ENCODE measurements around the gene WDR33. TPM values are rescaled to one million over a fixed set of nuclear protein-coding genes. Genes with fewer than 3 reads are reported as not detected.
A peak's percentile ranks its signal among the peaks of the same experiment; 100 is the strongest.

Gene WDR33
- total and polyA plus RNA-seq, 2 of the 13 experiments (the other 11 are each of a cell fraction or from before 2014, with no cell fraction given) = 54.9 to 78.2 TPM

DNA sequence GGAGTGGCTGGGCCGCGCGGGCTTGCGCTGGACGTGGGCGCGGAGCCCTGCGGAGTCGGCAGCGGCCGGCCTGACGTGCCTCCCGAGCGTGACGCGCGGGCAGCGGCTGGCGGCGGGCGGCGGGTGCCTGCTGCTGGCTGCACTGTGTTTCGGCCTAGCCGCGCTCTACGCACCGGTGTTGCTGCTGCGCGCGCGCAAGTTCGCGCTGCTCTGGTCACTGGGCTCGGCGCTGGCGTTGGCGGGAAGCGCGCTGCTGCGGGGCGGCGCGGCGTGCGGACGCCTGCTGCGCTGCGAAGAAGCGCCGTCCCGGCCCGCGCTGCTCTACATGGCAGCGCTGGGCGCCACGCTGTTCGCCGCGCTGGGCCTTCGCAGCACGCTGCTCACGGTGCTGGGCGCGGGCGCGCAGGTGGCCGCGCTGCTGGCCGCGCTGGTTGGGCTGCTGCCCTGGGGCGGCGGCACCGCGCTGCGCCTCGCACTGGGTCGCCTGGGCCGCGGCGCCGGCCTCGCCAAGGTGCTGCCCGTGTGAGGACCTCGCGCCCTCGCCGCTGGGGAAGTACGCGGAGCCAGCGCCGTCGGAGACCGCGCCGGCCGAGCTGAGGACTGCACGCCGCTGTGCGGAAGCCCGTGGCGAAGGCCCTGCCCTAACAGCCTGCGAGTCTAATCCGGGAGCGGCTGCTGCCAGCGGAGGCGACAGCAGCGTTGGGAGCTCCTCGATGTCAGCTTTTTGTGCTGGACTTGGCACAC is 109.1 kb downstream of the WDR33 start (continued):
- no peak; the same call in 1 of the 2 replicates for TF ChIP-seq ZFP82 (CRISPR knock-in tag; IDR thresholded peaks at IDR 0.05; ENCODE audit: borderline replicate concordance)
- no peak for TF ChIP-seq SCMH1 (CRISPR knock-in tag; IDR thresholded peaks at IDR 0.05; ENCODE audit: borderline replicate concordance)
- TF ChIP-seq, protein P1, sequence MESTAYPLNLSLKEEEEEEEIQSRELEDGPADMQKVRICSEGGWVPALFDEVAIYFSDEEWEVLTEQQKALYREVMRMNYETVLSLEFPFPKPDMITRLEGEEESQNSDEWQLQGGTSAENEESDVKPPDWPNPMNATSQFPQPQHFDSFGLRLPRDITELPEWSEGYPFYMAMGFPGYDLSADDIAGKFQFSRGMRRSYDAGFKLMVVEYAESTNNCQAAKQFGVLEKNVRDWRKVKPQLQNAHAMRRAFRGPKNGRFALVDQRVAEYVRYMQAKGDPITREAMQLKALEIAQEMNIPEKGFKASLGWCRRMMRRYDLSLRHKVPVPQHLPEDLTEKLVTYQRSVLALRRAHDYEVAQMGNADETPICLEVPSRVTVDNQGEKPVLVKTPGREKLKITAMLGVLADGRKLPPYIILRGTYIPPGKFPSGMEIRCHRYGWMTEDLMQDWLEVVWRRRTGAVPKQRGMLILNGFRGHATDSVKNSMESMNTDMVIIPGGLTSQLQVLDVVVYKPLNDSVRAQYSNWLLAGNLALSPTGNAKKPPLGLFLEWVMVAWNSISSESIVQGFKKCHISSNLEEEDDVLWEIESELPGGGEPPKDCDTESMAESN (CRISPR knock-in tag; conservative IDR thresholded peaks at IDR 0.05) = peak; percentile 82
- no peak for TF ChIP-seq SRSF9 (IDR thresholded peaks at IDR 0.05; ENCODE audit: borderline replicate concordance, insufficient read depth, low read depth, low read length, poor library complexity, severe bottlenecking)
- 0 out of 2 replicates have a peak, but pooled peaks have one; percentile 12 for TF ChIP-seq ZNF557 (CRISPR knock-in tag; IDR thresholded peaks at IDR 0.05)
- TF ChIP-seq ZNF768 (CRISPR knock-in tag; IDR thresholded peaks at IDR 0.05) = peak; percentile 45; the same call in 1 of the 2 replicates
- TF ChIP-seq, protein P2, sequence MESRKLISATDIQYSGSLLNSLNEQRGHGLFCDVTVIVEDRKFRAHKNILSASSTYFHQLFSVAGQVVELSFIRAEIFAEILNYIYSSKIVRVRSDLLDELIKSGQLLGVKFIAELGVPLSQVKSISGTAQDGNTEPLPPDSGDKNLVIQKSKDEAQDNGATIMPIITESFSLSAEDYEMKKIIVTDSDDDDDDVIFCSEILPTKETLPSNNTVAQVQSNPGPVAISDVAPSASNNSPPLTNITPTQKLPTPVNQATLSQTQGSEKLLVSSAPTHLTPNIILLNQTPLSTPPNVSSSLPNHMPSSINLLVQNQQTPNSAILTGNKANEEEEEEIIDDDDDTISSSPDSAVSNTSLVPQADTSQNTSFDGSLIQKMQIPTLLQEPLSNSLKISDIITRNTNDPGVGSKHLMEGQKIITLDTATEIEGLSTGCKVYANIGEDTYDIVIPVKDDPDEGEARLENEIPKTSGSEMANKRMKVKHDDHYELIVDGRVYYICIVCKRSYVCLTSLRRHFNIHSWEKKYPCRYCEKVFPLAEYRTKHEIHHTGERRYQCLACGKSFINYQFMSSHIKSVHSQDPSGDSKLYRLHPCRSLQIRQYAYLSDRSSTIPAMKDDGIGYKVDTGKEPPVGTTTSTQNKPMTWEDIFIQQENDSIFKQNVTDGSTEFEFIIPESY (CRISPR knock-in tag; IDR thresholded peaks at IDR 0.05) = peak; percentile 60
- TF ChIP-seq ZNF619 (CRISPR knock-in tag; IDR thresholded peaks at IDR 0.05) = 0 out of 2 replicates have a peak, but pooled peaks have one; percentile 86
- TF ChIP-seq KDM5B (CRISPR knock-in tag; IDR thresholded peaks at IDR 0.05; ENCODE audit: borderline replicate concordance) = peak; percentile 52; the same call in 1 of the 2 replicates
- TF ChIP-seq HHEX (CRISPR knock-in tag; IDR thresholded peaks at IDR 0.05) = no peak
- peak; percentile 85; the same call in 1 of the 2 replicates for TF ChIP-seq BRCA1 (CRISPR knock-in tag; IDR thresholded peaks at IDR 0.05)
- TF ChIP-seq FOXJ3 (CRISPR knock-in tag; IDR thresholded peaks at IDR 0.05; ENCODE audit: borderline replicate concordance) = no peak
- peak; percentile 86 for TF ChIP-seq SALL1 (CRISPR knock-in tag; IDR thresholded peaks at IDR 0.05)
- TF ChIP-seq ATF1 (CRISPR knock-in tag; IDR thresholded peaks at IDR 0.05) = no peak
- TF ChIP-seq, protein P3, sequence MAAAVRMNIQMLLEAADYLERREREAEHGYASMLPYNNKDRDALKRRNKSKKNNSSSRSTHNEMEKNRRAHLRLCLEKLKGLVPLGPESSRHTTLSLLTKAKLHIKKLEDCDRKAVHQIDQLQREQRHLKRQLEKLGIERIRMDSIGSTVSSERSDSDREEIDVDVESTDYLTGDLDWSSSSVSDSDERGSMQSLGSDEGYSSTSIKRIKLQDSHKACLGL (CRISPR knock-in tag; IDR thresholded peaks at IDR 0.05) = peak; percentile 66
- TF ChIP-seq ZFP1 (CRISPR knock-in tag; IDR thresholded peaks at IDR 0.05) = no peak
- TF ChIP-seq, protein P4, sequence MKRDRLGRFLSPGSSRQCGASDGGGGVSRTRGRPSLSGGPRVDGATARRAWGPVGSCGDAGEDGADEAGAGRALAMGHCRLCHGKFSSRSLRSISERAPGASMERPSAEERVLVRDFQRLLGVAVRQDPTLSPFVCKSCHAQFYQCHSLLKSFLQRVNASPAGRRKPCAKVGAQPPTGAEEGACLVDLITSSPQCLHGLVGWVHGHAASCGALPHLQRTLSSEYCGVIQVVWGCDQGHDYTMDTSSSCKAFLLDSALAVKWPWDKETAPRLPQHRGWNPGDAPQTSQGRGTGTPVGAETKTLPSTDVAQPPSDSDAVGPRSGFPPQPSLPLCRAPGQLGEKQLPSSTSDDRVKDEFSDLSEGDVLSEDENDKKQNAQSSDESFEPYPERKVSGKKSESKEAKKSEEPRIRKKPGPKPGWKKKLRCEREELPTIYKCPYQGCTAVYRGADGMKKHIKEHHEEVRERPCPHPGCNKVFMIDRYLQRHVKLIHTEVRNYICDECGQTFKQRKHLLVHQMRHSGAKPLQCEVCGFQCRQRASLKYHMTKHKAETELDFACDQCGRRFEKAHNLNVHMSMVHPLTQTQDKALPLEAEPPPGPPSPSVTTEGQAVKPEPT (CRISPR knock-in tag; IDR thresholded peaks at IDR 0.05; ENCODE audit: low read depth) = peak; percentile 92; the same call in 1 of the 2 replicates
- TF ChIP-seq, protein P5, sequence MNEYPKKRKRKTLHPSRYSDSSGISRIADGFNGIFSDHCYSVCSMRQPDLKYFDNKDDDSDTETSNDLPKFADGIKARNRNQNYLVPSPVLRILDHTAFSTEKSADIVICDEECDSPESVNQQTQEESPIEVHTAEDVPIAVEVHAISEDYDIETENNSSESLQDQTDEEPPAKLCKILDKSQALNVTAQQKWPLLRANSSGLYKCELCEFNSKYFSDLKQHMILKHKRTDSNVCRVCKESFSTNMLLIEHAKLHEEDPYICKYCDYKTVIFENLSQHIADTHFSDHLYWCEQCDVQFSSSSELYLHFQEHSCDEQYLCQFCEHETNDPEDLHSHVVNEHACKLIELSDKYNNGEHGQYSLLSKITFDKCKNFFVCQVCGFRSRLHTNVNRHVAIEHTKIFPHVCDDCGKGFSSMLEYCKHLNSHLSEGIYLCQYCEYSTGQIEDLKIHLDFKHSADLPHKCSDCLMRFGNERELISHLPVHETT (CRISPR knock-in tag; conservative IDR thresholded peaks at IDR 0.05) = no peak
